HEK293 (cell line): ENCODE data around the gene C17orf113.

Source experiments
- CTCF ChIA-PET: fragments of 350-600 bp; formaldehyde crosslinking; extraction: SDS; loops from one replicate; lab custom pipeline; 2021; ENCODE audit warnings: antibody characterized with exemption; lab: Yijun Ruan, JAX
- POLR2A ChIA-PET: fragments of 300-600 bp; formaldehyde crosslinking; extraction: SDS; loops from one replicate; lab custom pipeline; 2020; ENCODE audit warnings: antibody characterized with exemption, inconsistent platforms; lab: Yijun Ruan, JAX
- H3K27ac ChIP-seq: fragments of 200-500 bp; sonication (Bioruptor generic); 2 replicates; pipeline ENCODE4 v1.5.1; 2014; ENCODE audit warnings: low read depth, low read length, control low read depth, inconsistent platforms; ENCODE audit errors: extremely low read depth
- H3K36me3 ChIP-seq, 2 experiments: fragments of 200-500 bp in 1 of 2; sonication (Bioruptor generic) in 1 of 2; 1 replicate in 1 of 2; 2 replicates in 1 of 2; pipeline ENCODE4 v1.5.1; 2014 to 2017; ENCODE audit warnings: inconsistent platforms in 2 of 2, low read length in 2 of 2; ENCODE audit not compliant: control insufficient read depth in 2 of 2, insufficient read depth in 1 of 2
- H3K4me1 ChIP-seq: fragments of 200-500 bp; sonication (Bioruptor generic); 2 replicates; pipeline ENCODE4 v1.5.1; 2014; ENCODE audit warnings: mild to moderate bottlenecking, low read length, inconsistent platforms; ENCODE audit not compliant: control insufficient read depth, insufficient read depth
- H3K4me3 ChIP-seq: 2 replicates; pipeline ENCODE4 v1.5.1; 2011; ENCODE audit warnings: low read depth, mild to moderate bottlenecking, control low read depth, low read length, moderate library complexity
- H3K9me3 ChIP-seq: fragments of 200-500 bp; sonication (Bioruptor generic); 2 replicates; pipeline ENCODE4 v1.5.1; 2014; ENCODE audit warnings: low read depth, low read length, inconsistent platforms; ENCODE audit not compliant: control insufficient read depth, insufficient read depth
- GLIS1 ChIP-seq: fragments of 450-650 bp; formaldehyde crosslinking; IDR thresholded peaks from 2 replicates; pipeline ENCODE4 v1.5.1; 2016; ENCODE audit warnings: missing biosample characterization, missing genetic modification characterization
- GLIS2 ChIP-seq: fragments of 450-650 bp; formaldehyde crosslinking; IDR thresholded peaks from 2 replicates; pipeline ENCODE4 v1.5.1; 2016; ENCODE audit warnings: missing biosample characterization, missing genetic modification characterization
- OSR2 ChIP-seq: fragments of 450-650 bp; formaldehyde crosslinking; IDR thresholded peaks from 2 replicates; pipeline ENCODE4 v1.5.1; 2016; ENCODE audit warnings: missing biosample characterization, missing genetic modification characterization
- PATZ1 ChIP-seq: fragments of 450-650 bp; formaldehyde crosslinking; IDR thresholded peaks from 2 replicates; pipeline ENCODE4 v1.5.1; 2016; ENCODE audit warnings: missing biosample characterization, missing genetic modification characterization
- PRDM10 ChIP-seq: fragments of 450-650 bp; formaldehyde crosslinking; IDR thresholded peaks from 2 replicates; pipeline ENCODE4 v1.5.1; 2016; ENCODE audit warnings: missing biosample characterization, missing genetic modification characterization
- PRDM6 ChIP-seq: fragments of 450-650 bp; formaldehyde crosslinking; IDR thresholded peaks from 2 replicates; pipeline ENCODE4 v1.5.1; 2017; ENCODE audit warnings: missing biosample characterization, missing genetic modification characterization
- TCF7L2 ChIP-seq: IDR thresholded peaks from 2 replicates; pipeline ENCODE4 v1.6.1; 2011; ENCODE audit warnings: low read depth, mild to moderate bottlenecking, inconsistent platforms, low read length, moderate library complexity, borderline replicate concordance
- ZBTB17 ChIP-seq: fragments of 450-650 bp; formaldehyde crosslinking; IDR thresholded peaks from 2 replicates; pipeline ENCODE4 v1.5.1; 2016; ENCODE audit warnings: missing biosample characterization, missing genetic modification characterization
- ZBTB20 ChIP-seq: fragments of 450-650 bp; formaldehyde crosslinking; IDR thresholded peaks from 2 replicates; pipeline ENCODE4 v1.5.1; 2016; ENCODE audit warnings: missing biosample characterization, missing genetic modification characterization
- ZEB2 ChIP-seq: fragments of 450-650 bp; formaldehyde crosslinking; IDR thresholded peaks from 2 replicates; pipeline ENCODE4 v1.5.1; 2016; ENCODE audit warnings: missing biosample characterization, missing genetic modification characterization
- ZIC2 ChIP-seq: fragments of 450-650 bp; formaldehyde crosslinking; IDR thresholded peaks from 2 replicates; pipeline ENCODE4 v1.5.1; 2016; ENCODE audit warnings: missing biosample characterization, missing genetic modification characterization
- ZNF114 ChIP-seq: fragments of 450-650 bp; formaldehyde crosslinking; IDR thresholded peaks from 2 replicates; pipeline ENCODE4 v1.5.0; 2017; ENCODE audit warnings: missing biosample characterization, missing genetic modification characterization
- ZNF146 ChIP-seq: fragments of 450-650 bp; formaldehyde crosslinking; IDR thresholded peaks from 2 replicates; pipeline ENCODE4 v1.5.1; 2016; ENCODE audit warnings: missing biosample characterization, missing genetic modification characterization
- ZNF155 ChIP-seq: fragments of 450-650 bp; formaldehyde crosslinking; IDR thresholded peaks from 2 replicates; pipeline ENCODE4 v1.5.1; 2016; ENCODE audit warnings: missing biosample characterization, missing genetic modification characterization
- ZNF157 ChIP-seq: fragments of 450-650 bp; formaldehyde crosslinking; IDR thresholded peaks from 2 replicates; pipeline ENCODE4 v1.5.1; 2016; ENCODE audit warnings: missing biosample characterization, missing genetic modification characterization
- ZNF19 ChIP-seq: fragments of 450-650 bp; formaldehyde crosslinking; IDR thresholded peaks from 2 replicates; pipeline ENCODE4; 2016; ENCODE audit warnings: missing biosample characterization, missing genetic modification characterization, low read depth
- ZNF426 ChIP-seq: fragments of 450-650 bp; formaldehyde crosslinking; IDR thresholded peaks from 2 replicates; pipeline ENCODE4 v1.5.1; 2017; ENCODE audit warnings: missing biosample characterization, missing genetic modification characterization, mild to moderate bottlenecking, inconsistent platforms, moderate library complexity
- ZNF585B ChIP-seq: fragments of 450-650 bp; formaldehyde crosslinking; IDR thresholded peaks from 2 replicates; pipeline ENCODE4 v1.5.1; 2016; ENCODE audit warnings: missing biosample characterization, missing genetic modification characterization
- ZNF624 ChIP-seq: fragments of 450-650 bp; formaldehyde crosslinking; IDR thresholded peaks from 2 replicates; pipeline ENCODE4 v1.5.1; 2017; ENCODE audit warnings: missing biosample characterization, missing genetic modification characterization

Gene C17orf113

GRCh38 chr17:42056635-42057034 is 6.2 kb upstream of the C17orf113 start:
- TF ChIP-seq ZNF426 (tag by site-specific recombination) (no peak), ZNF624 (no peak), PRDM6 (no peak), ZNF19 (no peak)
- Histone ChIP-seq H3K36me3 (no peaks in the 10 kb centered on the region), H3K4me3 (no peak overlapping the region), H3K9me3 (no peaks in the 10 kb centered on the region), H3K4me1 (no peaks in the 10 kb centered on the region), H3K27ac (no peak overlapping the region)
- POLR2A ChIA-PET: no interaction called here
- CTCF ChIA-PET: interaction anchor here (0.6 to 6.5 kb wide), 6 partner anchors 9 to 16 kb away, joined by 3 to 49 read pairs (median 5); no protein-coding TSS in a partner anchor

GRCh38 chr17:42055496-42055895 is 5.1 kb upstream of the C17orf113 start:
- H3K4me1 ChIP-seq: no peaks in the 10 kb centered on the region; the same call in 1 of the 2 replicates
- H3K27ac ChIP-seq: no peak overlapping the region
- H3K36me3 ChIP-seq: no peaks in the 10 kb centered on the region
- CTCF ChIA-PET: interaction anchor here (0.6 to 6.5 kb wide), 11 partner anchors 9 to 330 kb away, joined by 3 to 49 read pairs (median 4); no protein-coding TSS in a partner anchor
- TF ChIP-seq PRDM10 (tag by site-specific recombination): no peak
- TF ChIP-seq PATZ1 (tag by site-specific recombination): peak; percentile 39; the same call in 1 of the 2 replicates
- TF ChIP-seq ZNF155: no peak
- 0 out of 2 replicates have a peak, but pooled peaks have one; percentile 4 for TF ChIP-seq ZNF585B (tag by site-specific recombination)
- no peak for TF ChIP-seq ZNF146 (tag by site-specific recombination)
- peak; percentile 94 for TF ChIP-seq GLIS1
- no peak for TF ChIP-seq PRDM6
- peak; percentile 36; the same call in 1 of the 2 replicates for TF ChIP-seq TCF7L2
- TF ChIP-seq OSR2 (tag by site-specific recombination): peak; percentile 44; the same call in 1 of the 2 replicates
- 0 out of 2 replicates have a peak, but pooled peaks have one; percentile 22 for TF ChIP-seq ZEB2 (tag by site-specific recombination)
- peak; percentile 60 for TF ChIP-seq GLIS2 (tag by site-specific recombination)
- no peak for TF ChIP-seq ZNF157 (tag by site-specific recombination)
- peak; percentile 79 for TF ChIP-seq ZIC2
- TF ChIP-seq ZNF114 (tag by site-specific recombination): no peak
- TF ChIP-seq ZBTB20 (tag by site-specific recombination): peak; percentile 67
- TF ChIP-seq ZBTB17: peak; percentile 64; the same call in 1 of the 2 replicates
- H3K9me3 ChIP-seq: no peaks in the 10 kb centered on the region
- no peak overlapping the region for H3K4me3 ChIP-seq
- POLR2A ChIA-PET: interaction anchor here (1.2 kb wide), 1 partner anchor 10 kb away, joined by 3 read pairs; no protein-coding TSS in a partner anchor
